Measurements from ENCODE around the gene PRSS38. TPM values are rescaled to one million over a fixed set of nuclear protein-coding genes. Genes with fewer than 3 reads are reported as not detected.

PRSS38 gene
- total RNA-seq, 2 donors from 2014 or later: not detected

DNA sequence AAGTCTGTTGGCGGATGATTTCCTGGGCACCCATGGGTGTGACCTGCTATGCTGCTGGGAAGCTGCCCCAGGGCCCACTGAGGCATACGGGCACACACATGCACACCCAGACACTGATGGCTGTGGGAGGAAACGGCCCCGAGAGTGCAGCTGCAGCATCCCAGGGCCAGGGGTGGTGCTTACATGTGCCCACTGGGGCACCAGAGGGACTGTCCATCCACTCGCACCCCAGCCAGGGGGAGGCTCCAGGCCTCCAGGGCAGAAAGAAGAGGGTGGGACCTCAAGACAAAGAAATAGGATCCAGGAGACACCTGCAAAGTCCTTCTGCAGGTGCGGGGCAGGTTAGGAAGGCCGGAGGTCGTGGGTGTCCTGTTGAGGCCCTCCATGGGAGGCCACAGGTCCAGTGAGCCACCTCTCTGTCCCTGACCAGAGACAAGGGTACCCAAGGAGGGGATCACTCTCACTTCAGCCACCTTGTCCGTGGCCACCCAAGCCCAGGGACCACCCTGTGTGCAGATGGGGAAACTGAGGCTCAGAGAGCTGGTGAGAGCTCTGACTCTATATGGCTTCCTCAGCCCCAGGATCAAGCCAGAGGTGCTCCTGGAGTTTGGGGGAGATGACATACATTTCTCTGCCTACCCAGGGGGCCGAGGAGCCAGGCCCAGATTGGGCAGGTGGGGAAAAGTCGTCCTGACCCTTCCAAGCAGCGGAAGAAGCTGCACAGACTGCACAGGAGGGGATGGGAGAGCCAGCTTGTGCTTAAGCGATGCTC is 75.2 kb downstream of the PRSS38 start:
- intact Hi-C loops (cut with DNase I): no loop called here
- DNase-seq (ENCODE audit: low spot score): peak; percentile 64

DNA sequence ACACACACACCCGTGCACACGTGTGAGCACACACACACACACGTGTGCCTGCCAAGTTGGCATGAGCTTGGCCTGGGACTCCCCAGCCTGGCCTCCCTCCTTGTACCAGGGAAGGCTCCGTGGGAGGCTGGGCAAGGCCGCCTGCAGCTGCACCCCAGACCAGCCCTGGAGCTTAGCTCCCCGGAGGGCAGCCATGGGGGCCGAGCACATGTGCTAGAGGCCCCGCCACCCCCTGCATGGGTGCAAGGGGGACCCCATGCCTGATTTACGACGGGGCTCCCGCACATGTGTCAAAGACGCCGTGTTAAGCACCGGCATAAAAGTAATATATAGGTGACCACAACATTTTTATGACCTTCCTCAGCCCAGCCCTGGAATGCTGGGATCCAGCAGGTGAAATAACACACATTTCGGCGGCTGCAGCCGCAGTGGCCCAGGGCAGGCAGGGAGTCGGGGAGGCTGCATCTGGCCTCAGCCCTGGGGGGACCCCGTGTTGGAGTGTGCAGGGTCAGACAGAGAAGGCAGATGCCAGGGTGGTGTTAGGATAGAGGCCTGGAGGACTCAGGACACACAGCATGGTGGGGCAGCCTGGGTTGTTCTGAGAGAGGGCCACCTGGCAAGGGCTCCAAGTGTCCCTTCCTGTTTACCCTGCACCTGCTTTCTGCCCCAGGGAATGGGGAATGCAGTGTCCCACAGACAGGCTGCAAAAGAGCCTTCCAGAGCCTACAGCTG is 75.9 kb downstream of the PRSS38 start:
- intact Hi-C loops (cut with DNase I): no loop called here

GRCh38 chr1:227891955-227892488 is 76.5 kb downstream of the PRSS38 start:
- intact Hi-C loops (cut with DNase I): no loop called here
- peak; percentile 67 for DNase-seq (ENCODE audit: low spot score)

More for the DNA sequence above, 75.9 kb downstream of the PRSS38 start:
- peak; percentile 66 for DNase-seq (ENCODE audit: low spot score)

DNA sequence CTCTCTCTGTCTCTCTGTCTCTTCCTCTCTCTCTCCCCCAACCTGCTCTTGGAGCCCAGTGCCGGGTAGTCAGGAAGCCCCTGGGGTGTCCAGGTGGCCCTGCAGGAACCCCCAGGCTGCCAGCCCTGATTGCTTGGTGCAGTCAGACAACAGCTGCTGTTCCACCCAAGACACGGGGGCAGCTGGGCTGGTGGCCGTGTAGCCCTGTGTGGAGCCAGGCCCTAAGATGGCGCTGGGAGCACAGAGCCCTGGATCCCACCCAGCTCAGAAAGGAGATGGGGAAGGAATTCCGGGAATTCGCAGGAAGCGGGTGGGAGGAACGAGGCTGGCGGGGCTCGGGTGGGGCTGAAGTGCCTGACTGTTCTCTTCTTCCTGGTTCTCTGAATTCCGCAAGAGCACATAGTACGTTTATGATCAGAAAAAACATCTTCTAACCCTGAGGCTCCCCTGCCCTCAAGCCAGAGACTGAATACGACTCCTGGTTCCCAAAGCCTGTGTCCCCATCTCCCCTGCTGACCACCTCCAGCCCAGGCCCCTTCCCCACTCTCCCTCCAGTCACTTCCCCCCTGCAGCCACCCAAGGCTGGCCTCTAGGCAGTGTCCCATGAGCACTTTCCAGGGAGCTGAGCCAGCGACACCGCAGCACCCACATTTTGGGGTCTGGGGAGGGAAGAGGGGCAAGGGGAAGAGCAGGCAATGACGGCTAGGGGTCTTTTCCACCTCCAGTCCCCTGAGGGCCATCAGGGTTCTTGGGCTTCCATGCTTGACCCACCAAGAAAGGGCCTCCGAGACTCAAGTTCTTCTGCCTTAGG is 77.2 kb downstream of the PRSS38 start:
- DNase-seq (ENCODE audit: low spot score): peak; percentile 75
- intact Hi-C loops (cut with DNase I): no loop called here

- peak; percentile 70 for DNase-seq (ENCODE audit: low spot score)
- intact Hi-C loops (cut with DNase I): no loop called here
Observed at GRCh38 chr1:227893300-227893948, 77.9 kb downstream of the PRSS38 start.

DNA sequence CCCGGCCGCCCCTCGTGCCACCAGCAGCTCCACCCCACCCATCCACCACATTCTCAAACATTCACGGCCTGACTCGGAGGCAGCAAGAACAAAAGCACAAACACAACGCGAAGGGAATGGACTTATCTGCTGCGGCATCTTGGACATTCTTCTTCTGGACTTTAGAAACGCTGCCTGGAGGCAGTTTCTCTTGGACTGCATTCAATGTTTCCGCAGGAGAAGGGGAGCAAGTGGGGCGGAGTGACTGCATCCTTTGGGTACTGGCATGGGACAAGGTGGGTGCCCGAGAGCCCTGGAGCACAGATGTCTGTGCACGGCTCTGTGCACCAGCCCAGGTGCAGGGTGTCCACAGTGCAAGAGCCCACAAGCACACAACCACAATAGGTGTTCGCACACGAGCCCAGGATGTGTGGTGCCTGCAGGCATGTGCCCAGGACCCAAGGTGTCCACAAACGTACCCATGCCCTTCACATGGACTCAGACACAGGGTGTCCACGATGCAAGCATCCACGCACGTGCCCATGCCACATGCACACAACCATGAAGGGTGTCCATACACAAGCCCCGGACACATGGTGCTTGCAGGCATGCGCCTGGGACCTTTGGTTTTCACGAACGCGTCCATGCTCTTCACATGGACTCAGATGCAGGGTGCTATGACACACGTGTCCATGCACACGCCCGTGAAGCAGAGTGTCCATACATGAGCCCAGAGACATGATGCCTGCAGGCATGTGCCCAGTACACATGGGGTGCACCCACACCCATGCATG is 78.7 kb downstream of the PRSS38 start:
- DNase-seq (ENCODE audit: low spot score): peak; percentile 78
- intact Hi-C loops (cut with DNase I): no loop called here

GRCh38 chr1:227894831-227895451 is 79.5 kb downstream of the PRSS38 start:
- peak; percentile 58 for DNase-seq (ENCODE audit: low spot score)
- intact Hi-C loops (cut with DNase I): no loop called here

Other genes starting within 250 kb of the PRSS38 start
- 10 to 100 TPM; 10.3 to 11.4 TPM for gene JMJD4, start 80.4 kb upstream of the PRSS38 start, total RNA-seq
- 10 to 100 TPM; 14.8 to 16.3 TPM for gene SNAP47, start 80.2 kb upstream of the PRSS38 start, total RNA-seq
- 1 to 10 TPM; 2.7 to 3.3 TPM for gene WNT9A, start 132.3 kb downstream of the PRSS38 start, total RNA-seq
- not detected for gene WNT3A, start 191.3 kb downstream of the PRSS38 start, total RNA-seq